Measurements from ENCODE around the gene EXOC3.
A peak's percentile ranks its signal among the peaks of the same experiment; 100 is the strongest.

EXOC3 gene

DNA sequence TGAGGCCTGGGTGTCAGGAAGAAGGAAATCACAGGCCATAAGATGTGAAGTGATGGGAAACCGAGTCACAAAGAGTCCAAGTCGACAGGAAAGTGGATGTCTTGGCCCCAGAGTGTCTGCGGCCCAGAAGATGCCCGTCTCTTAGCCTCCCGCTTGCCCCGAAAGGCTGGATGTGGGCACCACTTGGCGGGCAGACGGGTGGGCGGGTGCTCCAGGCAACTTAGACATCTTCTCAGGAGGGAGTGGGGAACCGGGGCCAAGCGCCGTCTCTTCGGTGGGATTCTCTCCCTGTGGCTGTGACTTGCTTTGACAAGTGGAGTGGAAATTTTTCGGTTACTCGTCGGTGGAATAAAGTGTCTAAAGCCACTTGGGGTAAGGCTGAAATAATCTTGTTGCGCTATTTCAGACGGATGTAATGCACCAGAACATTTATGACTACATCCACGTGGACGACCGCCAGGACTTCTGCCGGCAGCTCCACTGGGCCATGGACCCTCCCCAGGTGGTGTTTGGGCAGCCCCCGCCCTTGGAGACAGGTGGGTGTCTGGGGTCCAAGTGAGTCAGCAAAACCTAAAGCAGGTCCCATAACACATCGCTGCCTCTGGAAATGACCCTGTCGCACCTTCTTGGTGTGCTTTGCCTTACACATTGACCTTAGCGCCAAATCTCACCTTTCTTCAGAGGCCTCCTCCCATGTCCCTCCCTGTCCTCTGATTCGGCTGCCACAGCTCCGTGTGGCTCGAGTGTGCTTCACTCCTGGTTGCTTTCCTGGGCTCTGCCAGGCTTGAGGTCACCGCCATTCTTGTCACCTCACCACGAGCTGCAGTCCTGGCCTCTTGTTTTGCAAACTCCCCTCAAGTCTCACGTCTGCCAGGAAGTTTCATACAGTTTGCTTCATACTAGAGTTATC is 20.4 kb upstream of the EXOC3 start:
- POLR2A ChIA-PET (ENCODE audit: low non-redundant PET): no interaction called here
- no peak for TF ChIP-seq CTCF (conservative IDR thresholded peaks at IDR 0.05; ENCODE audit: low read depth)
- DNase-seq (ENCODE audit: low spot score): no peak
- CTCF ChIA-PET: interaction anchor here (0.9 kb wide), 1 partner anchor 102 kb away, joined by 4 read pairs; no protein-coding TSS in a partner anchor
- peak overlapping the region; percentile 29 for H3K27ac ChIP-seq

DNA sequence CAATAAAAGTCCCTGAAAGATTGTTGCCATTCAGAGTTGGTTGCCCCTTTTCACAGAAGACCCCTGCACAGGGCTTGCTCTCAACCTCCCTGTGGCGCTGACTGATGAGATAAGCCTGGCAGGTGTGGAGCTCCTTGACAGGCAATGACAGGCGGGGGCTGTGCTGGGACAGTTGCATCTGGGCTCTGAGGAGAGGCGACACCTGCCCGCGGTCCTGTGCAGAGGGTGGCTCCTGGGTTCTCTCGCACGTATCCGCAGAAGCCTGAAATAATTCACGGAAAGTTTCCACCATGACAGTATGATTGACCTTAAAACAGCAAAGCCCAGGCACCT is 19.8 kb upstream of the EXOC3 start:
- DNase-seq (ENCODE audit: low spot score): no peak
- no peak for TF ChIP-seq CTCF (conservative IDR thresholded peaks at IDR 0.05; ENCODE audit: low read depth)
- POLR2A ChIA-PET (ENCODE audit: low non-redundant PET): no interaction called here
- CTCF ChIA-PET: interaction anchor here (0.9 kb wide), 1 partner anchor 102 kb away, joined by 4 read pairs; no protein-coding TSS in a partner anchor
- peak overlapping the region; percentile 29 for H3K27ac ChIP-seq

DNA sequence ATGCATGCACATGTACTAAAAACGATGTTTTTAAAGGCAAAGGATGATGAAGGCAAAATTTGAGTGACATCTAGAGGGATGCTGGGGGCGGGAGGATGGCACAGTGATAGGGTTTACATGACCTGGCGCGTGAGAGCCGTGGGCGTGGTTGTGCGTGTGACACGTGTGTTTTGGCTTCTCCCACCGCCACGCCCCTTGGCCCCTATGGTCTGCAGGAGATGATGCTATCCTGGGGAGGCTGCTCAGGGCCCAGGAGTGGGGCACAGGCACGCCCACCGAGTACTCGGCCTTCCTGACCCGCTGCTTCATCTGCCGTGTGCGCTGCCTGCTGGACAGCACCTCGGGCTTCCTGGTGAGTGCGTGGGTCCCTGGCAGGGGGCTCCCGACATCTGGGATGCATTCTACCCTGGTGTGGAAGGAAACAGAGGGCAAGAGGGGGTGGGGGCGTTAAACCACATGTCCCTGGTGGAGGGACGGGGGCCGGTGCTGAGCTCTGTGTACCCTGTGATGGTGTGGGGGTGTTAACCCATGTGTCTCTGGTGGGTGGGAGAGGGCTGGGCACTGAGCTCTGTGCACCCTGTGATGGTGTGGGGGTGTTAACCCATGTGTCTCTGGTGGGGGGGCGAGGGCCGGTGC is 19.2 kb upstream of the EXOC3 start:
- DNase-seq (ENCODE audit: low spot score): no peak
- CTCF ChIA-PET: interaction anchor here (0.9 kb wide), 1 partner anchor 22 kb away, joined by 3 read pairs; no protein-coding TSS in a partner anchor
- TF ChIP-seq CTCF (conservative IDR thresholded peaks at IDR 0.05; ENCODE audit: low read depth): no peak
- peak overlapping the region; percentile 29 for H3K27ac ChIP-seq
- POLR2A ChIA-PET (ENCODE audit: low non-redundant PET): no interaction called here

- POLR2A ChIA-PET (ENCODE audit: low non-redundant PET): no interaction called here
- TF ChIP-seq CTCF (conservative IDR thresholded peaks at IDR 0.05; ENCODE audit: low read depth): no peak
- DNase-seq (ENCODE audit: low spot score): no peak
- CTCF ChIA-PET: interaction anchor here (0.6 to 0.9 kb wide), 3 partner anchors 12 to 111 kb away, joined by 3 read pairs; no protein-coding TSS in a partner anchor
- peak overlapping the region; percentile 84 for H3K27ac ChIP-seq
Observed at GRCh38 chr5:424301-425110, 18.5 kb upstream of the EXOC3 start.

GRCh38 chr5:425714-426113 is 17.3 kb upstream of the EXOC3 start:
- ChIA-PET POLR2A (ENCODE audit: low non-redundant PET) (interaction anchor here (0.5 kb wide), 1 partner anchor 82 kb away, joined by 4 read pairs; no protein-coding TSS in a partner anchor), CTCF (interaction anchor here (0.6 to 1.1 kb wide), 7 partner anchors 11 to 238 kb away, joined by 3 to 4 read pairs (median 3); no protein-coding TSS in a partner anchor)
- no peak for TF ChIP-seq CTCF (conservative IDR thresholded peaks at IDR 0.05; ENCODE audit: low read depth)
- H3K27ac ChIP-seq: no peak overlapping the region
- DNase-seq (ENCODE audit: low spot score): no peak
